PC-9 (cell line): ENCODE data around the gene PRDM16.

Source experiments
- EZH2 ChIP-seq: fragments of 200-600 bp; sonication (generic); IDR thresholded peaks from 2 replicates; pipeline ENCODE4 v1.8.0; 2017; ENCODE audit warnings: antibody characterized with exemption, low read depth
- TF ChIP-seq, protein P1 (sequence below): fragments of 200-600 bp; sonication (generic); conservative IDR thresholded peaks from 2 replicates; pipeline ENCODE4 v1.6.1; 2017; ENCODE audit warnings: mixed run types, antibody characterized with exemption, mild to moderate bottlenecking, moderate library complexity

DNA sequence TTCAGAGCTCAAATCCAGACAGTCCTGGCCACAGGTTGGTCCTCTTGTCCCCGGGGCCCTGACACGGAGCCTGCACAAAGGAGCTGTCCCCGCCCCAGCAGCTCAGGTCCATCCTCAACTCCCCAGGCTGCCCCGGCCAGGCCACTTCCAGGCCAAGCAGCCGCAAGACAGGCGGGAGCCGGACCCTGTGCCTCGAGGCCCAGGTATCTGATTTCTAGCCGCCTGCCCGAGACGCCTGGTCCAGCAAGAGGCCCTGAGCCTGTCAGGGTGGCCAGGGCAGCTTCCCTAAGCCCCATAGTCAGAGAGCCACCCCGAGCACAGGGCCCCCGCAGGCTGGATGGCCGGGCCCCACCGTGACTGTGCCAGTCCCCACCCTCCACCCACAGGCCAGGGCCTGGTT is 165.3 kb downstream of the PRDM16 start:
- TF ChIP-seq, protein P1, sequence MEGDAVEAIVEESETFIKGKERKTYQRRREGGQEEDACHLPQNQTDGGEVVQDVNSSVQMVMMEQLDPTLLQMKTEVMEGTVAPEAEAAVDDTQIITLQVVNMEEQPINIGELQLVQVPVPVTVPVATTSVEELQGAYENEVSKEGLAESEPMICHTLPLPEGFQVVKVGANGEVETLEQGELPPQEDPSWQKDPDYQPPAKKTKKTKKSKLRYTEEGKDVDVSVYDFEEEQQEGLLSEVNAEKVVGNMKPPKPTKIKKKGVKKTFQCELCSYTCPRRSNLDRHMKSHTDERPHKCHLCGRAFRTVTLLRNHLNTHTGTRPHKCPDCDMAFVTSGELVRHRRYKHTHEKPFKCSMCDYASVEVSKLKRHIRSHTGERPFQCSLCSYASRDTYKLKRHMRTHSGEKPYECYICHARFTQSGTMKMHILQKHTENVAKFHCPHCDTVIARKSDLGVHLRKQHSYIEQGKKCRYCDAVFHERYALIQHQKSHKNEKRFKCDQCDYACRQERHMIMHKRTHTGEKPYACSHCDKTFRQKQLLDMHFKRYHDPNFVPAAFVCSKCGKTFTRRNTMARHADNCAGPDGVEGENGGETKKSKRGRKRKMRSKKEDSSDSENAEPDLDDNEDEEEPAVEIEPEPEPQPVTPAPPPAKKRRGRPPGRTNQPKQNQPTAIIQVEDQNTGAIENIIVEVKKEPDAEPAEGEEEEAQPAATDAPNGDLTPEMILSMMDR = no peak
- TF ChIP-seq EZH2 = no peak
